GM18507 (cell line): Measurements from ENCODE around the gene ZFYVE9.
"Not testable (repeated sequence)": the region's sequence is repeated elsewhere in the genome, so short reads cannot be mapped to it uniquely, and the experiment has no call there.

Experiments used
- DNase-seq: peaks from one replicate; pipeline ENCODE4 v3.0.0; 2011; ENCODE audit warnings: low read depth; ENCODE audit not compliant: insufficient read length; ENCODE audit errors: extremely low spot score
- FAIRE-seq: peaks from 2 replicates; lab custom pipeline; 2011; peaks lifted over from hg19 to GRCh38; lab: Jason Lieb, UNC

ZFYVE9 gene, protein sequence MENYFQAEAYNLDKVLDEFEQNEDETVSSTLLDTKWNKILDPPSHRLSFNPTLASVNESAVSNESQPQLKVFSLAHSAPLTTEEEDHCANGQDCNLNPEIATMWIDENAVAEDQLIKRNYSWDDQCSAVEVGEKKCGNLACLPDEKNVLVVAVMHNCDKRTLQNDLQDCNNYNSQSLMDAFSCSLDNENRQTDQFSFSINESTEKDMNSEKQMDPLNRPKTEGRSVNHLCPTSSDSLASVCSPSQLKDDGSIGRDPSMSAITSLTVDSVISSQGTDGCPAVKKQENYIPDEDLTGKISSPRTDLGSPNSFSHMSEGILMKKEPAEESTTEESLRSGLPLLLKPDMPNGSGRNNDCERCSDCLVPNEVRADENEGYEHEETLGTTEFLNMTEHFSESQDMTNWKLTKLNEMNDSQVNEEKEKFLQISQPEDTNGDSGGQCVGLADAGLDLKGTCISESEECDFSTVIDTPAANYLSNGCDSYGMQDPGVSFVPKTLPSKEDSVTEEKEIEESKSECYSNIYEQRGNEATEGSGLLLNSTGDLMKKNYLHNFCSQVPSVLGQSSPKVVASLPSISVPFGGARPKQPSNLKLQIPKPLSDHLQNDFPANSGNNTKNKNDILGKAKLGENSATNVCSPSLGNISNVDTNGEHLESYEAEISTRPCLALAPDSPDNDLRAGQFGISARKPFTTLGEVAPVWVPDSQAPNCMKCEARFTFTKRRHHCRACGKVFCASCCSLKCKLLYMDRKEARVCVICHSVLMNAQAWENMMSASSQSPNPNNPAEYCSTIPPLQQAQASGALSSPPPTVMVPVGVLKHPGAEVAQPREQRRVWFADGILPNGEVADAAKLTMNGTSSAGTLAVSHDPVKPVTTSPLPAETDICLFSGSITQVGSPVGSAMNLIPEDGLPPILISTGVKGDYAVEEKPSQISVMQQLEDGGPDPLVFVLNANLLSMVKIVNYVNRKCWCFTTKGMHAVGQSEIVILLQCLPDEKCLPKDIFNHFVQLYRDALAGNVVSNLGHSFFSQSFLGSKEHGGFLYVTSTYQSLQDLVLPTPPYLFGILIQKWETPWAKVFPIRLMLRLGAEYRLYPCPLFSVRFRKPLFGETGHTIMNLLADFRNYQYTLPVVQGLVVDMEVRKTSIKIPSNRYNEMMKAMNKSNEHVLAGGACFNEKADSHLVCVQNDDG (N-terminal part only)

DNA sequence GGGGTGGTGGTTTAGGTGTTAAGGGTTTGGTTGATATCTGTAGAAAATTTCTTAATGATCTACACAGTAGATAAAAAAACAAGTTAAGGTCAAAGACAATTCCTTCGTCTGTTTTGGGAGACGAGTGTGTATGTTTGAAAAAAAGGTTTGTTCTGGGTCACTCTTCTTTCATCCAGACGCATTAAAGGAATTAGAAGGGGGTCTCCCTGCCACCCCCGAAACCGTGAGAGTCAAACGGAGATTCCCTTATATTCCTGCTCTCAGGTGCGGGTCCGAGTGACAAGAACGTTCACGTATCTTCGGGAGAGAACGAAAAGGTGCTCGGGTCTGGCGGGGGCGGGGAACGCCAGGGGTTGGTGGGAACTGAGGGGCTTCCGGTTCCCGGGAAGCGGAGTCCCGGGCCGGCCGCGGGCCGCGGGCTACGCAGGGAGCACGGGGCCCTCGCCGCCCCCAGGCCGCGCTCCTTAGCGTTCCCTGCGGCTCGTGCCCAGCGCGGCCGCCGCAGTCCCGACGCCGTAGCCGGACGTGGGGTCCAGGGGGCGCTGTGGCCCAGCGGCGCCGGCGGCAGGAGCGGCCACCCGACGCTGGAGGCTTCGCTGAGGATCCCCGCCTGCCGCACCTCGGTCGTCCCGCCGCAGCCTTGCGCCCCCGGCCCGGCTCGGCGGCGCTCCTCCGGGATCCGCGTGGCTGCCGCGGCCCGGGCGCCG is at the start of gene ZFYVE9:
TSS of gene ZFYVE9 (plus strand) at position 577 of the 707 bp plus-strand sequence. CDS start 91,118 bp downstream, outside the sequence.
- DNase-seq: peak; percentile 57
- no peak for FAIRE-seq

DNA sequence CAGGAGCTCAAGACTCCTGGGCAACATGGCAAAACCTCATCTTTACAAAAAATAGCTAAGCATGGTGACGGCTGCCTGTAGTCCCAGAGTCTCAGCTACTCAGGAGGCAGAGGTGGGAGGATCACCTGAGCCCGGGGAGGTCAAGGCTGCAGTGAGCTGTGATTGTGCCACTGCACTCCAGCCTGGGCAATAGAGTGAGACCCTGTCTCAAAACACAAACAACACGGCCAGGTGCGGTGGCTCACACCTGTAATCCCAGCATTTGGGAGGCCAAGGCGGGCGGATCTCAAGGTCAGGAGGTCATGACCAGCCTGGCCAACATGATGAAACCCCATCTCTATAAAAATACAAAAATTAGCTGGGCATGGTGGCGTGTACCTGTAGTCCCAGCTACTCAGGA is 47.6 kb upstream of the ZFYVE9 start:
- DNase-seq, FAIRE-seq: not testable (repeated sequence)

DNA sequence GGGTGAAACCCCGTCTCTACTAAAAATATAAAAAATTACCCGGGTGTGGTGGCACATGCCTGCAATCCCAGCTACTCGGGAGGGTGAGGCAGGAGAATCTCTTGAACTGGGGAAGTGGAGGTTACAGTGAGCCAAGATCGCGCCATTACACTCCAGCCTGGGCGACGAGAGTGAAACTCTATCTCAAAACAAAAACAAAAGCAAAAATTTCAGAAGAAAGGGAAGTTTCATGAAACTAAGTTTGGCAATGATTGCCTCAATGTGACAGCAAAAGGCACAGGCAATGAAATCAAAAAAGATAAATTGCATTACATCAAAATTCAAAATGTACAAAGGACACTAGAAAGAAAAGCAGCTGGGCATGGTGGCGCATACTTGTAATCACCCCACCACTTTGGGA is 45.7 kb upstream of the ZFYVE9 start:
- no peak for DNase-seq
- peak; percentile 49 for FAIRE-seq

DNA sequence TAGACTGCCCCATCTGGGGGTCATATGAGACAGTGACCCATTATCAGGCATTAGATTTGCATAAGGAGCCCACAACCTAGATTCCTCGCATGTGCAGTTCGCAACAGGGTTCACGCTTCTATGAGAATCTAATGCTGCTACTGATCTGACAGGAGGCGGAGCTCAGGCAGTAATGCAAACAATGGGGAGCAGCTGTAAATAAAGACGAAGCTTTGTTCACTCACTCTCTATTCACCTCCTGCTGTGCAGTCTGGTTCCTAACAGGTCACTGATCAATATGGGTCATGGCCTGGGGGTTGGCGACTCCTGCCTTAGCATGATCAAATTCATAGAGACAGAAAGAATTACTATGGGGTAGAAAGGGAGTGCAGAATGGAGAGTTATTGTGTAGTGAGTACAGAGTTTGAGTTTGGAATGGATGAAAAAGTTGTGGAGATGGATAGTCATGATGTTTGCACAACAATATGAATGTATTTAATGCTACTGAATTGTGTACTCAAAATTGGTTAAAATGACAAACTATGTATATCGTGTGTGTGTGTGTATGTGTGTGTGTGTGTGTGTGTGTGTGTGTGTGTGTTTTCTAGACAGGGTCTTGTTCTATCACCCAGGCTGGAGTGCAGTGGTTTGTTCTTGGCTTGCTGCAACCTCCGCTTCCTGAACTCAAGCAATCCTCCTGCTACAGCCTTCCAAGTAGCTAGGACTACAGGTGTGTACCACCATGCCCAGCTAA is 43.6 kb upstream of the ZFYVE9 start:
- FAIRE-seq (no peak), DNase-seq (no peak)

DNA sequence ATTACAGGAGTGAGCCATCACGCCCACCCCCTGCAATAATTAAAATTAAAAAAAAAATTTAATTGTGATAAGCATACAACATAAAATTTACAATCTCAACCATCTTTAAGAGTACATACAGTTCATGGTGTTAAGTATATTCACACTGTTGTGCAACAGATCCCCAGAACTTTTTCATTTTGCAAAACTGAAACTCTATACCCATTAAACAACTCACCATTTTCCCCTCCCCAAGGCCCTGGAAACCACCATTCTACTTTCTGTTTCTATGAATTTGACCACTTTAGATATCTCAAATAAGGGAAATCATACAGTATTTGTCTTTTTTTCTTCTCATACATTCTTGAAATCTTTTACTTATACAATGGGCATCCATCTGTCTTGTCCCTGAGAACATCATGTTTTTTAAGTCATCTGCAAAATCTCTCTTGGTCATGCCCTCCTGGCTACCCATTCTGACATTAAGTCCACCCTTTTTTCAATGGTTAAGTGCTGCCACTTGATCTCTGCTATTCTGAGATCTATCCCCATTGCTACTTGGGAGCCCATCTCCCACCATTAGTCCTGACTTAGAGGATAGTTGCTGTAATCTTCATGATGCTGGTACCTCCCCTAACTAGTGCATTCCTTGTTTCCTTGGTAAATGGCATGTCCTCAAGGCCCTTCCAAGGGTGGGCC is 39.4 kb upstream of the ZFYVE9 start:
- peak; percentile 82 for FAIRE-seq
- DNase-seq: no peak

DNA sequence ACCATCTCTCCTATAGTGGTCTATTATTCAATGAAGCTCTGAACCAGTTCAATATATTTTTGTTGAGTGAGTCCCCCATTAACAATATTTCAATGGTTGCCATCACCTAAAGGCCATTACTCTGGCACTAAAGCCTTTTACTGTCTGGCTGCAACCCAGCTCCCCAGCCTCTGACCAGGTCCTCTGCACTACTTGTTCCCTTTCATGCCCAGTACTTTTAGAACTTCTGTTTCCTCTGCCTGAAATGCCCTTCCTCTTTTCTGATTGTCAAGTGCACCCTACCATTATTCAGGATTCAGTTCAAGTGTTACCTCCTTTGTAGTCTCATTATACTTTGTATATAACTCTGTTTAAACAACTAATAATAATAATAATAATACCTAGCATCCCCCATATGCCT is 30.4 kb upstream of the ZFYVE9 start:
- DNase-seq: no peak
- FAIRE-seq: no peak

DNA sequence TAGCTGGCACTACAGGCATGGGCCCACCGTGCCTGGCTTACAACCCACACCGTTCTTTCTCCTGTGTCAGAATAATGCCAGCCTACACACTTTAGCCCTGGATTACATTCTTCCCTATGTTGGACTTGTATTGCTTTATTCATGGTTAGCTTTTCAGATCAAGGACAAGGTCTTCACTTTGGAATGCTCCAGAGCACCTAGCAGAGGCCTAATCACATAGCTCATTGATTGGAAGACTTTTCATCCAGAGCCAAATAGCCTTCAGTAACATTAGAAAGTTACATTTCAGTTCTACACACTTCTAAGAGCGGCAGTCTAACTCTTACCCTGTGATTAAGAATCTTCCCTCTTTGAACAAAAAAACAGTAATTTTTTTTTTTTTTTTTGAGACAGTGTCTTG is 29.4 kb upstream of the ZFYVE9 start:
- no peak for FAIRE-seq
- no peak for DNase-seq

DNA sequence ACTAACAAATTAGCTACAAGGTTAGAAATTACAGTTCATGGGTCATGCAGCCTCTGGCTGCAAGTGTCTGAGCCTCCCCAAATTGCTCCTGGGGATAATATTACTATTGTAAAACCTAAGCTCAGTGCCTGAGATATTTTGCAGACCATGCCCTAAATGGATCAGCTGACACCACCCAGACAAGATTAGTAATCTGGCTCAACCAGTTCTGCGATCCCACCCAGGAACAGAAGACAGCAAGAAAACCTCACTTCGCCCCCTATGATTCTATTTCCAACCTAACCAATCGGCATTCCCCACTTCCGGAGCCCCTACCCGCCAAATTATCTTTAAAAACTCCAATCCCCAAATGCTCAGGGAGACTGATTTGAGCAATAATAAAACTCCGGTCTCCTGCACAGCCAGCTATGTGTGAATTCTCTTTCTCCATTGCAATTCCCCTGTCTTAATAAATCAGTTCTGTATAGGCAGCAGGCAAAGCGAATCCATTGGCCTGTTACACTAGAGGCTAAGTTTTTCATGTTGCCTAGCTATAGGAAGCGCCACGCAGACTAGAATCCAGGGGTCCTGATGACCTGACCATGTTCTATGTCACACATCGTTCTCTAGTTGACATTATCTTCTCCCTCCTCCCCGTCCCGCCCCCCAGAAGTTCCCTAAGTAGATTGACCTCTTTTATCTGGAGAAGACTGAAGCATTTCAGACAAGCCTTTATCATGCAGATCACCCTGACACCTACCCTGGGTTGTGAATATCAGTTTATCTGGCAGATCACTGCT is 22.4 kb upstream of the ZFYVE9 start:
- no peak for DNase-seq
- FAIRE-seq: no peak

DNA sequence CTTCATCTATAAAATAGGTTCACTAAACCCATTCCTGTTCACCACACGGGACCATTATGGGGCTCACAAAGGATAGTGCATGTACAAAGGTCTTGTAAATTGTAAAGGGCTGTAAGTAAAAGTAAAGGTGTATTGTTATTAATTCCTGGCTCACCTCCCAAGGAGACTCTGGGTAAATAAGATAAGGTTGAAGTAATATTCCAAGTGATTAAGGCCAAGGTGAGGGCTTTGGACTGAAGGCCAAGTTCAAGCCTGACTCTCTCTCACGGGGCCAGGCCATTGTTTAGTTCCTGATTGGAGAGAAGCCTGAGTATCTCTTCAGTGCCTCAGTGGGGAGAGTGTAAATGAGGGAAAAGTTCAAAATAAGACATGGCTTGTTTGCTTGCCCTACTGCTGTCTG is 19.5 kb upstream of the ZFYVE9 start:
- DNase-seq (no peak), FAIRE-seq (no peak)

DNA sequence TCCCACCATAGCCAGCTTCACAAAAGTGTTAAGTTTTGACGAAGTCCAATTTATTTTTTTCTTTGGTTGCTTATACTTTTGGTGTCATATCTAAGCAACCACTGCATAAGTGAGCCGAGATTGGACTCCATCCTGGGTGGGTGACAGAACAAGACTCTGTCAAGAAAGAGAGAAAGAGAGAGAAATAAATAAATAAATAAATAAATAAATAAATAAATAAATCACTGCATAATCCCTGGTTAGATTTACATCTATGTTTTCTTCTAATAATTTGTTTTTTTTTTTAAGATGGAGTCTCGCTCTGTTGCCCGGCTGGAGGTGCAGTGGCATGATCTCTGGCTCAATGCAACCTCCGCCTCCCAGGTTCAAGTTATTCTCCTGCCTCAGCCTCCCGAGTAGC is 18.3 kb upstream of the ZFYVE9 start:
- FAIRE-seq: no peak
- no peak for DNase-seq

DNA sequence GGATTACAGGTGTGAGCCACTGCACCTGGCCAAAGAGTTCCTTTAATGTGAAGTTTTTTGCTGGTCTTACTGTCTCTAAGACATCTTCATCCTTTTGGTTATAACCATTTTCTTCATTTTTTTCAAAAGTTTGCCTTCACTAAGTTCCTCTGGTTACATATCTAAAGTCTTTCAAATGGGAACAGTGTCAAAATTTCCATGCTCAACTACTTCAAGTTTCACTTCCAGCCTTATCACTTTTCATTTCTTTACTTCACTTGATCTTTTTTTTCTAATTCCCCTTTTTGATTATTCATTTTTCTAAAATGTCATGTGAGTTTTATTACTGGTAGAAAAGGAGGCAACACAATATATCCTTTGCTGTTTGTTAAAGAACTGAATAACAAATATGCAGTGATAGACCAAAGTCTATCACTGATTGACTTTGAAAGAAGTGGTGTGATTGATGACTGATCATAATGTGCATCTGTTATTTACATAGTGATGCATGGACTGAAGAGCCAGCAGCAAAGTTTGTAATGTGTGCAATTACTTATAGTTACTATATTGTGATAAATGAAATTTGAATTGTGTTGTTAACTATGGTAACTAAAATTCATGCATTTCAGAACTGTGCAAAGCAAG is 16.0 kb upstream of the ZFYVE9 start:
- DNase-seq (no peak), FAIRE-seq (no peak)

DNA sequence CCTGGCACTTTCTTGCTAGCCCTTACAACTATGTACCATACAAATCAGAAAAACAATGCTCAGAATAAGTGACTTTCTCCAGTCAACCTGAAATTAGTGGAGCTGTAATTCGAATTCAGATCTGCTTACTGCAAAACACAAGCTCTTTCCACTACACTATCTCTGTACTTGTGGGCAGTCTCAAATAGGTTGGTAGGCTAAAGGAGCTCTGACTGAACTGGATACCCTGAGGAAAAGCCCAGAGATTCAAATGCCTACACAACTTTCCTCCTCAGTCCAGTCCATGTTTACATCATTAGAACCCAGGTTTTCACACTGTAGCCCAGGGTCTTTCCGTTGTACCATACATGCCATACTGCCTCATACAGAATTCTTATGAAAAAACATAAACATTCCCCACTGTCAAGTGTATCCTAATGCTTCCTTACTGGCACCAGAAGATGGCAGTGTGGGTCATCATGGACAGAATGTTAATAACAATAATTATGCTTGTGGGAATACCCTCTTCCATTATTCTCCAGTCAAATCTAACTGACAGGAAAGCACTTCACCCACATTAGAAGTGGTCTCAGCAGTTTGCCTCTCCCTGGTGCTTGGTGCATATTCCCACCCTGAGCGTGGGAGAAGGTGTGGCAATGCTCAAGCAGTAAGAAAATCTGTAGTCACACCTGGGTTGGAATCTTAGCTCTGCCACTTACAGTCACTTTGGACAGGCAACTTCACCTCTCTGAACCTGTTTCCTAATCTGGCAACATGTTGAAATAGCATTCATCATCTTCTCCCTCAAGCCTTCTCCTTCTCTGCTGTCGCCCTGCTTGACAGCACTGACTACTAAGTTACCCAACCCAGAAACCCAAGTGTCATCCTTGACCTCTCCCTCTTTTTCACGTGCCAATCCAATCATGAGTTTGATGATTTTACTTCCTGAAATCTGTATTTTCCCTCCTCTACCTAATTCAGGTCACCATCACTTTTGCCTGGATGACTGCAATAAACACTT is 14.4 kb upstream of the ZFYVE9 start:
- no peak for DNase-seq
- FAIRE-seq: peak; percentile 48

DNA sequence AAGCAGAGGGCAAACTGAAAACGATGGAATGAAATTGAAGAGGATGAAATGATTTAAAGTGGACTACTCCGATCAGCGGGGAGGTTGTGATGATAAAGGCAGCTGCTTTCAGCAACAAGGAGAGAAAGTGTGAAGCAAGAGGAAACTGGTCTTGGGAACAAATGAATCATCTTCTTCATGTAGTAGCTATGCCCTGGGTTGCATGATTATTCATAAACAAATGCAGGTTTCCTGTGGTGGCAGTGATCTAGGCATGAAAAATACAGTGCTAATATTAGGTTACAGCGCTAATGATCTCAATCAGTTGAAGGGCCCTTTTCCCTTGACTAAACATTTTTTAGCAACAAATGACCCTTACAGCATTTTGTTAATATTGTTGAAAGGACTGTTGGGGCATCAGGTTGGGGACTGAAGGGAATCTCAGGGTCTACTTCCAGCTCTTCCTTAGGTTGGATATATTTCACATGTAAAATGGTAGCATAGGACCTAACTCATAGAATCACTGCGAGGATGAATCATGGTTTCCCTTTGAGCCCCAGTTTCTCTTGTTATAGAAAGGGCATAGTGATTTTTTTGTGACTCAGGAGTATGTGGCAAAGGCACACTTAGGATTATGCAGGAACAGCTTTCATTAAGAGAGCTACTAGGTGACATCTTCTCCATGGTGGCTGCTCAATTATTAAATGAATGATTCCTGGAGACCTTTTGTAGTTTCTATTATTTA is 1.9 kb upstream of the ZFYVE9 start:
- peak; percentile 72 for FAIRE-seq
- peak; percentile 20 for DNase-seq

DNA sequence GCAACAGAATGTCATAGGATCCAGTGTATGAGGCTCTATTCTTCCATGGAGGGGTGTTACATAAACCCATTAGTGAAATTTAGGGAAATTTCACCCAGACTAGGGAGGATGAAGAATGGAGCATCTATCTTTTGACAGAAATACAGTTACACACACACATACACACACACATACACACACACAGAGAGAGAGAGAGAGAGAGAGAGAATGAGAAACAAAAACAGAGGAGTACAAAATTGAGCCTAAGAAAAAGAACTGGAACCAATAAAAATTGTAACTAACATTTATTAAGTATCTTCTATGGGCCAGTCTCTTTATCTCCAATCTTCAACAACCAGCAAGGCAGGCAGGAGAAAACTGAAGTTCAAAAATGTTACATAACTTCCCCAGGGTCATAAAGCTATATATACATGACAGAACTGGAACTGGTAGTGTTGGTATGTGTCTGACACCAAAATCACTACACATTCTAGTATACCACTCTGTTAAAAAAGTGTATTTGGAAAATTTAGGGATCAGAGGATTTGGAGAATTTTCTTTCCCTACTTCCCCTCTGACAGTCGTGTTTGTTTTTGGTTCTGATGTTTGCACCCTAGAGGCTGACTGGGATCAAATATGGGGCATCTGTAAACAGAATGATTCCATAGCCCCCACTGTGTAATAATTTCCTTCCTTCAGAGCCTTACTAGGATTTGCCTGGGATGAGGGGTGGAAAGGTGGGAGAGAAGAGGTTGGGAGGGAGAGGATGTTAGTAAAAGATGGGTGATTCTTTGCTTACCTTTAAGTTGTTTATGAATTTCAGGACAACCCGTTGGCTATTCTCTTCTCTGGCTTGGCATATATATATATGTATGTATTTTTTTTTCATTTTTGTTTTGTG is 1.0 kb upstream of the ZFYVE9 start:
- no peak for FAIRE-seq
- no peak for DNase-seq
